AG10803 (cell line): ENCODE measurements around the gene GALNTL6.

Experiments
- DNase-seq: peaks from one replicate; pipeline ENCODE4 v3.0.0; 2010; ENCODE audit warnings: low read depth
- H3K4me3 ChIP-seq: 2 replicates; pipeline ENCODE4 v1.5.1; 2011; ENCODE audit warnings: mild to moderate bottlenecking, low read length, control low read depth
- CTCF ChIP-seq: conservative IDR thresholded peaks from 2 replicates; pipeline ENCODE4 v1.5.1; 2011; ENCODE audit warnings: mild to moderate bottlenecking, low read length, control low read depth, inconsistent platforms

The GALNTL6 gene

GRCh38 chr4:172245516-172245915 is 432.3 kb downstream of the GALNTL6 start:
- H3K4me3 ChIP-seq = no peak overlapping the region
- TF ChIP-seq CTCF = no peak
- no peak for DNase-seq

GRCh38 chr4:172253409-172253808 is 440.2 kb downstream of the GALNTL6 start:
- no peak overlapping the region for H3K4me3 ChIP-seq
- no peak for TF ChIP-seq CTCF
- no peak for DNase-seq

GRCh38 chr4:172256820-172257219 is 443.6 kb downstream of the GALNTL6 start:
- H3K4me3 ChIP-seq = no peak overlapping the region
- DNase-seq = no peak
- TF ChIP-seq CTCF = no peak

- no peak for TF ChIP-seq CTCF
- no peak overlapping the region for H3K4me3 ChIP-seq
- DNase-seq = no peak
Observed at GRCh38 chr4:172270397-172270796, 457.2 kb downstream of the GALNTL6 start.

- DNase-seq = no peak
- H3K4me3 ChIP-seq = no peak overlapping the region
- TF ChIP-seq CTCF = no peak
Observed at GRCh38 chr4:172287117-172287516, 473.9 kb downstream of the GALNTL6 start.

- TF ChIP-seq CTCF = no peak
- DNase-seq = no peak
- no peak overlapping the region for H3K4me3 ChIP-seq
Observed at GRCh38 chr4:172305698-172306097, 492.5 kb downstream of the GALNTL6 start.

GRCh38 chr4:172308078-172308477 is 494.9 kb downstream of the GALNTL6 start:
- no peak overlapping the region for H3K4me3 ChIP-seq
- DNase-seq = no peak
- TF ChIP-seq CTCF = no peak
